ENCODE results near the gene SHOC2.

DNA sequence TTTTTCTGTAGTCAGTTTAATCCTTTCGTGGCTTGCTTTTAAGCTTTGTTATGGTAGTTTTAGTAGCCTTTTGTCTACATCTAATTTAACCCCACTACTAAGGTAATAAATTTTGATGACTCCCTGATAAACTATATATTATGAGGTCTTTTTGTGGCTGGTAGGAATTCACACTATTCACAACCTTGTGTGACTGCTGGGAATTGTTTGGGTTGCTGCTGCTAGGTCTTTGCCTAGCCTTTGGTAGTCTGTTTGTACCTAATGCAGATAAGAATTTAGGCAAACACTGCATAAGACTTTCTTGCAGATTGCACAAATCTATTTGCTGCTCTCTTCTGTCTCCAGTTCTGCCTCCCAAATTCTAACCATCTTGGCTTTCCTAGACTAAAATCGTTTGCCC, 58.3 kb downstream of the SHOC2 start:
- TF ChIP-seq, protein P1, sequence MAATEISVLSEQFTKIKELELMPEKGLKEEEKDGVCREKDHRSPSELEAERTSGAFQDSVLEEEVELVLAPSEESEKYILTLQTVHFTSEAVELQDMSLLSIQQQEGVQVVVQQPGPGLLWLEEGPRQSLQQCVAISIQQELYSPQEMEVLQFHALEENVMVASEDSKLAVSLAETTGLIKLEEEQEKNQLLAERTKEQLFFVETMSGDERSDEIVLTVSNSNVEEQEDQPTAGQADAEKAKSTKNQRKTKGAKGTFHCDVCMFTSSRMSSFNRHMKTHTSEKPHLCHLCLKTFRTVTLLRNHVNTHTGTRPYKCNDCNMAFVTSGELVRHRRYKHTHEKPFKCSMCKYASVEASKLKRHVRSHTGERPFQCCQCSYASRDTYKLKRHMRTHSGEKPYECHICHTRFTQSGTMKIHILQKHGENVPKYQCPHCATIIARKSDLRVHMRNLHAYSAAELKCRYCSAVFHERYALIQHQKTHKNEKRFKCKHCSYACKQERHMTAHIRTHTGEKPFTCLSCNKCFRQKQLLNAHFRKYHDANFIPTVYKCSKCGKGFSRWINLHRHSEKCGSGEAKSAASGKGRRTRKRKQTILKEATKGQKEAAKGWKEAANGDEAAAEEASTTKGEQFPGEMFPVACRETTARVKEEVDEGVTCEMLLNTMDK (IDR thresholded peaks at IDR 0.05; ENCODE audit: borderline replicate concordance, insufficient read depth, low read depth, low read length, poor library complexity, severe bottlenecking): no peak
- TF ChIP-seq, protein P2, sequence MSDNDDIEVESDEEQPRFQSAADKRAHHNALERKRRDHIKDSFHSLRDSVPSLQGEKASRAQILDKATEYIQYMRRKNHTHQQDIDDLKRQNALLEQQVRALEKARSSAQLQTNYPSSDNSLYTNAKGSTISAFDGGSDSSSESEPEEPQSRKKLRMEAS (CRISPR knock-in tag; IDR thresholded peaks at IDR 0.05): no peak
- TF ChIP-seq TSC22D4 (tag; IDR thresholded peaks at IDR 0.05) (no peak), POLR2AphosphoS5 (IDR thresholded peaks at IDR 0.05; ENCODE audit: control insufficient read depth, insufficient read depth, low read depth, low read length) (no peak), NFIC (IDR thresholded peaks at IDR 0.05) (no peak), SMC3 (conservative IDR thresholded peaks at IDR 0.05; ENCODE audit: insufficient read depth, low read depth, low read length) (no peak), KDM1A (IDR thresholded peaks at IDR 0.05) (no peak), ZBTB7A (IDR thresholded peaks at IDR 0.05; ENCODE audit: borderline replicate concordance, control insufficient read depth, low read depth, low read length) (no peak)

Data from K562 (cell line).